Myocyte (in vitro differentiated cells): ENCODE measurements around the gene MAP2K6. TPM values are rescaled to one million over a fixed set of nuclear protein-coding genes. Genes with fewer than 3 reads are reported as not detected.

ENCODE experiments used
- DNase-seq: peaks from one replicate; pipeline ENCODE4 v3.0.0-alpha.2; 2012; ENCODE audit warnings: low read depth
- total RNA-seq: library from RNA; depleted of rRNA; stranded (reverse); fragments of >200 nt; gene quantifications from 2 replicates; pipeline ENCODE4 v1.2.3, GENCODE V29; 2014

The MAP2K6 gene
- total RNA-seq, 1 donor from 2014 or later, result 0.16 TPM

GRCh38 chr17:69574257-69575197 is 160.0 kb downstream of the MAP2K6 start:
- no peak for DNase-seq

GRCh38 chr17:69575346-69575761 is 160.9 kb downstream of the MAP2K6 start:
- DNase-seq, result peak; percentile 73

GRCh38 chr17:69577098-69577497 is 162.6 kb downstream of the MAP2K6 start:
- no peak for DNase-seq

- DNase-seq, result no peak
Measured at GRCh38 chr17:69578385-69578936, 164.0 kb downstream of the MAP2K6 start.

- DNase-seq, result no peak
Measured at GRCh38 chr17:69579961-69580677, 165.6 kb downstream of the MAP2K6 start.

- peak; percentile 75 for DNase-seq
Measured at GRCh38 chr17:69581061-69581961, 166.8 kb downstream of the MAP2K6 start.

GRCh38 chr17:69588316-69588715 is 173.8 kb downstream of the MAP2K6 start:
- no peak for DNase-seq

- DNase-seq, result no peak
Measured at GRCh38 chr17:69588827-69589239, 174.3 kb downstream of the MAP2K6 start.

- DNase-seq, result no peak
Measured at GRCh38 chr17:69590671-69591070, 176.2 kb downstream of the MAP2K6 start.

- no peak for DNase-seq
Measured at GRCh38 chr17:69592692-69593350, 178.3 kb downstream of the MAP2K6 start.

GRCh38 chr17:69593351-69593715 is 178.8 kb downstream of the MAP2K6 start:
- peak; percentile 34 for DNase-seq

GRCh38 chr17:69593716-69594115 is 179.2 kb downstream of the MAP2K6 start:
- no peak for DNase-seq

- DNase-seq, result no peak
Measured at GRCh38 chr17:69594641-69595040, 180.1 kb downstream of the MAP2K6 start.

GRCh38 chr17:69596141-69596540 is 181.6 kb downstream of the MAP2K6 start:
- no peak for DNase-seq

- no peak for DNase-seq
Measured at GRCh38 chr17:69597898-69598692, 183.6 kb downstream of the MAP2K6 start.

GRCh38 chr17:69602972-69603371 is 188.5 kb downstream of the MAP2K6 start:
- DNase-seq, result no peak
